Right kidney (tissue), 9 donors: ENCODE measurements around the gene RUNX2.
"Not testable (repeated sequence)": the region's sequence is repeated elsewhere in the genome, so short reads cannot be mapped to it uniquely, and the experiment has no call there.

ENCODE experiments used
- DNase-seq: peaks from one replicate; pipeline ENCODE4 v3.0.0-alpha.2; 2016
- long read RNA-seq, 8 donors: transcript quantifications; one replicate each; lab custom pipeline, GENCODE V29; 2026

Gene RUNX2
- long read RNA-seq, donor 1, result 0 reads
- long read RNA-seq, donor 2, result 0 reads
- long read RNA-seq, donor 3, result 0 reads
- long read RNA-seq, donor 4, result 0 reads
- long read RNA-seq, donor 5, result 0 reads
- long read RNA-seq, donor 6, result 0 reads
- long read RNA-seq, donor 7, result 0 reads
- long read RNA-seq, donor 8, result 0 reads

GRCh38 chr6:45327956-45328522 is at the start of gene RUNX2:
Gene RUNX2, plus strand, starts transcription at chr6:45328330. Its CDS starts 397 bp downstream, at chr6:45328727.
- DNase-seq, result no peak

- no peak for DNase-seq
Observed at GRCh38 chr6:45278367-45278766, 49.8 kb upstream of the RUNX2 start.

GRCh38 chr6:45286707-45287106 is 41.4 kb upstream of the RUNX2 start:
- DNase-seq, result not testable (repeated sequence)

- no peak for DNase-seq
Observed at GRCh38 chr6:45289751-45290514, 38.2 kb upstream of the RUNX2 start.

- DNase-seq, result no peak
Observed at GRCh38 chr6:45293306-45293705, 34.8 kb upstream of the RUNX2 start.

GRCh38 chr6:45294065-45294701 is 33.9 kb upstream of the RUNX2 start:
- not testable (repeated sequence) for DNase-seq

- DNase-seq, result no peak
Observed at GRCh38 chr6:45297320-45297719, 30.8 kb upstream of the RUNX2 start.

- DNase-seq, result no peak
Observed at GRCh38 chr6:45299096-45299581, 29.0 kb upstream of the RUNX2 start.

GRCh38 chr6:45300736-45301135 is 27.4 kb upstream of the RUNX2 start:
- no peak for DNase-seq

GRCh38 chr6:45301348-45302142 is 26.6 kb upstream of the RUNX2 start:
- DNase-seq, result no peak

- no peak for DNase-seq
Observed at GRCh38 chr6:45302832-45303231, 25.3 kb upstream of the RUNX2 start.

- DNase-seq, result no peak
Observed at GRCh38 chr6:45305546-45305945, 22.6 kb upstream of the RUNX2 start.

- no peak for DNase-seq
Observed at GRCh38 chr6:45310118-45310788, 17.9 kb upstream of the RUNX2 start.

GRCh38 chr6:45314146-45314545 is 14.0 kb upstream of the RUNX2 start:
- no peak for DNase-seq

GRCh38 chr6:45320349-45320748 is 7.8 kb upstream of the RUNX2 start:
- DNase-seq, result no peak

GRCh38 chr6:45323656-45324224 is 4.4 kb upstream of the RUNX2 start:
- no peak for DNase-seq

GRCh38 chr6:45326698-45327417 is 1.3 kb upstream of the RUNX2 start:
- no peak for DNase-seq

- no peak for DNase-seq
Observed at GRCh38 chr6:45328523-45328922, 393 bp downstream of the RUNX2 start.

- DNase-seq, result no peak
Observed at GRCh38 chr6:45344900-45345299, 16.8 kb downstream of the RUNX2 start.

- no peak for DNase-seq
Observed at GRCh38 chr6:45350186-45350710, 22.1 kb downstream of the RUNX2 start.
